GM19328 (cell line): ENCODE measurements around the gene IBA57.

Source experiments
- ATAC-seq: cut with Tn5 transposase; IDR thresholded peaks from one replicate; pipeline ENCODE4 v1.9.1; 2021; ENCODE audit warnings: mild to moderate bottlenecking, moderate library complexity; ENCODE audit not compliant: unreplicated experiment

The IBA57 gene

GRCh38 chr1:228165372-228166169 lies at the start of gene IBA57:
Gene IBA57, plus strand, starts transcription at chr1:228165804. Its CDS starts 13 bp downstream, at chr1:228165817.
- peak; percentile 84 for ATAC-seq

- no peak for ATAC-seq
These were observed 48.3 kb upstream of the IBA57 start for GRCh38 chr1:228117335-228117734.

GRCh38 chr1:228118040-228118439 lies 47.6 kb upstream of the IBA57 start:
- ATAC-seq: no peak

DNA sequence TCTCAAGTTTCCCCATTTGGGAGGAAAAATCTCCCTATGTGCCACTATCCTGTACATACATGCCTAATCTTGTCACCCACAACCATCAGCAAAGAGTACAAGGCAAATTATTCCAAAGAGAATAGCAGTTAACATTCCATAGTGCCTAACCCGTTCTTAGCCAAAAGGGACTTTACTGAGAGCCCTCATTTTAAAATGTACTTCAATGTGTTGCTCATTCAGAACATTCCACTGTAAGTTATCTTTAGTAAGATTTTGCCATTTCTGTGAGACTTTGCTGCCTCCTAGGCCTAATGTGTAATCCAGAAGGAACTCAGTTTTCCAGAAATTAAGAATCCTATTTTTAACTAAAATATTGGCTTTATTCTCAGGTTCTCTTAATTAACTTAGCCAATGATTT lies 45.3 kb upstream of the IBA57 start:
- ATAC-seq: no peak

GRCh38 chr1:228120857-228121489 lies 44.6 kb upstream of the IBA57 start:
- no peak for ATAC-seq

DNA sequence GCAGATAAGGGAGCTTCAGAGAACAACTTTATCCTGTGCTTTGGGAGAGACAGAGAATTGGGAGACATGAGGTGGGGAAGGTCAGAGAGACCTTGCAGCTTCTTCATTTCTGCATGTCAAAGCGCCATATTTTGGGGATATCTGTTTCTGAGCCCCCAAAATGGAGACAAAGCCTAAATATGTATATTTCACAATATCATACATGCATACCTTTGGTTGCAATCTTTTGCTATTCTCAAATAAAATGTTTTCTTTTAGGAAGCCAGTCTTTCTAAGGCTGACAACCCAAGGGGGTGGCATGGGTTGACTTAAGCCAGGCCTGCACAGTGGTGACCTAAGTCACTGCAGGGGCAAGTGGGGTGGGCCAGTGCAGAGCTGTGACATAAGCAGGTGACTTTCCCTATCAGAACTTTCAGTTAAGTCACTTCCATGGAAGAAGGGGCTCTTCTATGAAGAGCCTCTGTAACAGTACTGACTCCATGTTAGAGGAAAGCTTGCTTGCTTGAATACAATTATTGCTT lies 42.6 kb upstream of the IBA57 start:
- ATAC-seq: no peak

DNA sequence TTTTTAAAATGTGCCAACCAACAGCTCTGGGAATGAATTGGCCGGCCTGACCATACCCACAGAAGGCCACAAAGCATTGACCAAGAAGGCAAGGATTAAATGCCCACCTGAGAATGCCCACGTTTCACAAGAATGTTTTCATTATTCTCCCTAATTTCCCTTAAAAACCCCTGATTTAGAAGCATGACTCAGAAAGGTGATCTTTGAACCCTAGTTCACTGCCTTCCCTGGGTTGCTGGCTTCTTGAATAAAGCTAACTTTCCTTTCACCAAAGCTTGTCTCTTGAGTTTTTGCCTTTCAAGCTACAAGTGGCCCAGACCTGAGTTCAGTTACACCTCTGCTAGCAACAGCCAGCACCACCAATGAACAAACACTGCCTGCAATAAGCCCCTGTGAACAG lies 42.1 kb upstream of the IBA57 start:
- no peak for ATAC-seq

GRCh38 chr1:228125185-228125584 lies 40.4 kb upstream of the IBA57 start:
- no peak for ATAC-seq

- no peak for ATAC-seq
These were observed 33.8 kb upstream of the IBA57 start for GRCh38 chr1:228131766-228132165.

DNA sequence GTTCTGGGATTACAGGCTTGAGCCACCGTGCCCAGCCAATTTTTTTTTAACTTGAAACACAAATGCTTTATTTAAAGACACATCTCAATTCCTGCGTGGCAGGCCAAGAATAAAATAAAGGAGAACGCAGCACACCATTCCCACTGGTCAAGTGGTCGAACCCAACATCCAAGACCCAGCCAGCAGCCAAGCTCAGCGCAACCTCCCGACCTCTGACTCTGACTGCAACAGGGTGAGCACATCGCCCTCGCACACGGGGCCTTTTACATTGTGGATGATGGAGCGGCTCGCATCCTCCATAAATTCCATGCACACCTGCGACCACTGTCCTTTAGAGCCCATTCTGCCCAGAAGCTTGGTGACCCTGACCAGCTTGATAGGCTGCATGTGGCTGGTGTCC lies 31.0 kb upstream of the IBA57 start:
- ATAC-seq: no peak

DNA sequence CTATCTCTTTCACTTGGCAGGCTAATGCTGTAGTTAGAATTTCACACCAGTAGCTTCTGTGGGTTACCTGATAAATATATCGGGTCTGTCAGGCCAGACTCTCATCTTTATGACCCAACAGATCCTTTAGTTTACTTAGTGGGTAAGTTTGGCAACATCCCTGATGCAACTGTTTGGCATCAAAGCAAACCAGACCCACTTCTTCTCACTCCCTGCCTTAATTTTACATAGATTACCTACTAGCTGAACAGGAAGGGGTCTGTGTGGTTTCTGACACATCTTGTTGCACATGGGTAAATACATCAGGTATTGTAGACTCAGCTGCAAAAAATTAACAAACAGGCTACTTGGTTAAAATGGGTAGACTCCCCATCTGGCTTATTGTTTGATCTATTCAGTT lies 28.7 kb upstream of the IBA57 start:
- no peak for ATAC-seq

DNA sequence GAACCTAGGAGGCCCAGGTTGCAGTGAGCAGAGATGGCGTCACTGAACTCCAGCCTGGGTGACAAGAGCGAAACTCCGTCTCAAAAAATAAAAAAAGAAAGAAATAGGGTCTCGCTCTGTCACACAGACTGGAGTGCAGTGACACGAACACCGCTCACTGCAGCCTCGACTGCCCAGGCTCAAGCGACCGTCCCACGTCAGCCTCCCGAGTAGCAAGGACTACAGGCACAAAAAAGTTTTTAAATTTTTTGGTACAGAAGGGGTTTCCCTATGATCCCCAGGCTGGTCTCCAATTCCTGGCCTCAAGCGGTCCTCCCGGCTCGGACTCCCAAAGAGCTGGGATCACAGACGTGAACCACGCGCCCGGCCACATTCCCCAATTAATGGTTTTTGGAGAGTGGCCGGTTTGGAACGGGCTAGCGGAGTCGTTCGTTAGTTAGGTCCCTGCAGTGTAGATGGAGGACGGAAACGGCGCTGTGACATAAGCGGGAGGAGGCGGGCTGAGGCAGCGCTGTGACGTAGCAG lies 26.1 kb upstream of the IBA57 start:
- ATAC-seq: no peak

DNA sequence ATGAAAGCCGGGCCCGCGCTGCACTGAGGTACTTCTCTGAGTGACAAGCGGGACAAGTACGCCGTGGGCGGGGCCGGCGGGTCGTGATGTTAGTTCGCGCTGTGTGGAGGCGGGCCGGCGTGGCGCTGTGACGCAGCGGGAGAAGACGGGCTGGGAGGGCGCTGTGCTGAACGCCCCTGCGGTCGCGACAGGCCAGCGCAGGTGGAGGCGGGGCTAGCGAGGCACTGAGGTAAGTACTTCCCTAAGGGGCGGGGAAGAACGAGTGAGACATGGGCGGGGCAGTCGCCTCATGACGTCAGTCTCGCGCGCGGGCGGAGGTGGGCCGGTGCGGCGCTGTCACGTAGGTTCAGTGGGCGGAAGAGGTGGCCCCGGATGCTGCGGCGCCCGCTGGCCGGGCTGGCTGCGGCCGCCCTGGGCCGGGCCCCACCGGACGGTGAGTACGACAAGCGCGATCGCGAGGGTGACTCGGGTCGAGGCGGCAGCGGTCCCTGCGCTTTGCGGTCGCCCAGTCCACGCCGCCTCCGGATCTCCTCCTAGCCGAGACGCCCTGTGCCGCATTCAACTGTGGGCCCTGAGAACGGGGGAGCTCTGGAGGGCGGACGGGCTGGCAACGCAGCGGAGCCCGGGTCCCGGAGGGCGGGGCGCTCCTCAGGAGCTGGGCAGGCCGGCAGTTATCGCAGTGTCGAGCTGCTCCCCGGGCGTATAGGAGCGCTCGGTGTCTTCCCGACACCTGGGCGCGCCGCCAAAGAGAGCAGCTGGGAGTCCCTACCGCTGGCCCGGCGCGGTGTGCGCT lies 25.5 kb upstream of the IBA57 start, which contains the start of gene GUK1:
Gene GUK1, plus strand, starts transcription at position 349 of the 793 bp plus-strand sequence. Its CDS starts 24 bp downstream, at position 373.
- ATAC-seq: peak; percentile 91

- no peak for ATAC-seq
These were observed 24.8 kb upstream of the IBA57 start for GRCh38 chr1:228140724-228141225.

DNA sequence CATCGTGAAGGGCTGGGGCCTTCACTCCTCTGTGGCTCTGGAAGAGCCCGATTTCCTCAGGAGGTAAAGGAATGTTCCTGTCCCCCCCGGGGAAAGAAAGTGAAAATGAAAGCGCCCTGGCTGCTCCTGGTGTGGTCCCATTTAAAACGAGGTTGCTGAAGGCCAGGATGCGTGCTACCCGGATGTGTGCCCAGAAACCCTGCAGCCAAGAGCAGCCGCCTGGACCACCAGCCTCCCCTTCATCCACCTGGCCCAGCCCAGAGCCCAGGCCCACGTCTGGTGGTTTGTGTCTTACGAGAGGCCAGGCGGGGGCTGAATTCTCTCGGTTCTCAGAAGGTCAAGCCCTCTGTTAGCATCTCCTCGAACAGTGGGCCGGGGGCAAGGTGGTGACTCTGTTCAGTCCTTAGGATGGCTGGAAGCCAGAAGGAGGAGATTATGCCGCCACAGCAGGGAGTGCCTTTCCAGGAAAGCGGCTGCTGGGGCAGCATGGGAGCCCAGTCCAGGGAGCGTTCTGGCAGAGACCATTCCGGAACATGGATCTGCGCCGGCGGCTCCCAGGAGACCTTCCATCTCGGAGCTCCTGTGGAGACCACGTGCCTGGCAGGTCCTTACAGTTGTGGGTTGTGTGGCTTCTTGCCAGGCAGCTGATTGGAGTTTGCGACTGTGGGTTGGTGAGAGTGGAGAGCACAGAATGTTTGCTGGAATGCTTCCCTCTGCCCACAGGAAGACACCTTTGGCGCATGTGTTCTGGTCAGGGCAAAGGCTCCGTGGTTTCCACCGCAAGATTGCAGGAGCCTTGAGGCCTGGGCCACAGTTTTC lies 24.2 kb upstream of the IBA57 start:
- ATAC-seq: no peak

- ATAC-seq: no peak
These were observed 23.4 kb upstream of the IBA57 start for GRCh38 chr1:228142155-228142691.

DNA sequence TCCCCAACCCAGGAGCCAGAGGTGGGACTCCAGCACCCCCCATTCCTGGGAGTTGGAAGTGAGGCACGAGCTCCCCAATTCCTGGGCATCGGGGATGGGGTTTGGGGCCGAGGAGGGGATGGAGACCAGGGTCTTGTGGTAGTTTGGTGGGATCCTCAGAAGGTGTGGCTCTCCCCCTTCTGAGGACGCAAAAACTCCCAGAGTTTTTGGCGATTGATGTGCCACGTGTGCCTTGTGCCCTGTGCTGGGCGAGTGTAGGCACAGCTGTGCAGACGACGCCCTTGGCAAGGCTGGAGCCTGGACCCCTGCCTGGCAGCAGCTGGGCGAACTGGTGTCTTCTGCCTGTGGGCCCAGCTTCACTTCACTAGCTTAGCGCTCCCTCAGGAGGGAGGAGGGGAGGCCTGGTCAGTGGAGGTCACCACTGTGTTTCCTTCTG lies 22.9 kb upstream of the IBA57 start:
- no peak for ATAC-seq

DNA sequence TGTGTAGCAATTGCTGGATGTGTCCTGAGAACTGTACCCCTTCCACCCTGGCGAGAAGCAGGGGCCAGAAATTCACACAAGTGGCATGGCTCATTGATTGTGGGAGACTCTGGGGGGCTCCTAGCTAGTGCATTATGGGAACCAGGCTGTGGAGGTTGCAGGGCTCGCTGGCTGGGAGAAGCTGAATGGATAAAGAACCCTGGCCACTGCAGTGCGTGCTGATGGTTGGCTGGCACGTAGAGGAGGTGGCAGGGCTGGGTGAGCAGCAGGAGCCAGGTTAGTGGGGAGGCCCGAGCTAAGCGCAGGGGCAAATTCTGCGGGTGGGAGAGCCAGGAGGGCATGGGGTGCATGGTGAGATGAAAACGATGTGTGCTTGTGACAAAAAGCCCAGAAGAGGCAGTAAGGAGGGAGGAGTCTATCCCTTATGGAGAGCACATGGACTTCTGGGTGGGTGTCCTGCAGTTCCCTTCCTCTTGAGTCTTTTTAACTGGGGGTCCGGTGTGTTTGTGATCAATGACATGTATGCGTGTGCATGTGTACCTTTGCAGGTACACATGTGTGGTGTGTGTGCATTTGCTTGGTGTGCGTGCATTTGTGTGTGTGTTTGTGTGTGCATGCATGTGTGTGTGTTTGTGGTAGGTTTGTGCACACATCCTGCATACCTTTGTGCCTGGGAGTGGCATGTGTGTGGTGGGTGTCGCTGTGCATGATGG lies 22.0 kb upstream of the IBA57 start:
- ATAC-seq: no peak
